ENCODE measurements around the gene SPOCK1. TPM values are rescaled to one million over a fixed set of nuclear protein-coding genes. Genes with fewer than 3 reads are reported as not detected.

Gene SPOCK1
- total and polyA plus RNA-seq, 12 donors, result 13.7 to 70.3 (median 28.6) TPM

GRCh38 chr5:137128012-137128411 is 371.1 kb downstream of the SPOCK1 start:
- Histone ChIP-seq H3K36me3 (no peaks in the 10 kb centered on the region), H3K4me1 (no peaks in the 10 kb centered on the region), H3K4me3 (no peak overlapping the region), H3K9me3 (no peaks in the 10 kb centered on the region), H3K27ac (no peak overlapping the region), H3K27me3 (no peaks in the 10 kb centered on the region)
- DNase-seq (no peak), ATAC-seq (no peak)
- 62 to 69% methylated on average over 4 of the region's 4 CpGs for WGBS, 2 donors
- intact Hi-C loops (cut with DNase I), result no loop called here
- no peak for TF ChIP-seq CTCF (IDR thresholded peaks at IDR 0.05)

DNA sequence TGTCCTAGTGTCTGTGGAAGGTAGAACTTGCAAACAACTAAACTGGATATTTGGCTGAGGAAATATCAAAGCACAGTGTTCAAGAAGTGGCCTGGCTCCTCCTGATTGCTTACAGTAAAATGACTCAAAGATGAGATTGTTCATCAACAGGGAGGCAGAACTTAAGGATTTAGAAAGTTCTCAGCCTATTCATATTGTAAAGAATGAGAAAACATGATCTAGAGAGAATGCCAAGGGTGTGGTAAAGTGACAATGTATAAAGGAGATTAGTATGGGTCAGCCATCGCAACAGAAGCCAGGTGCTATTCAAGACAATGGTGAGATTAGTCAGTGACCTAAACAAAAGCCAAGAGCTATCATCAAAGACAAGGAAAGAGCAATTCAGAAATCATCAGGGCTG is 372.3 kb downstream of the SPOCK1 start:
- intact Hi-C loops (cut with DNase I), result no loop called here
- Histone ChIP-seq H3K36me3 (no peaks in the 10 kb centered on the region), H3K4me3 (no peak overlapping the region), H3K9me3 (no peaks in the 10 kb centered on the region), H3K27me3 (no peaks in the 10 kb centered on the region), H3K4me1 (no peaks in the 10 kb centered on the region), H3K27ac (no peak overlapping the region)
- no peak for DNase-seq
- ATAC-seq, result no peak
- no peak for TF ChIP-seq CTCF (IDR thresholded peaks at IDR 0.05)
- 84 to 87% methylated on average over 1 of the region's 1 CpG for WGBS, 2 donors

GRCh38 chr5:137122558-137122957 is 376.6 kb downstream of the SPOCK1 start:
- H3K36me3 ChIP-seq, result no peaks in the 10 kb centered on the region
- WGBS, 2 donors, result 77 to 85% methylated on average over 2 of the region's 2 CpGs
- intact Hi-C loops (cut with DNase I), result no loop called here
- H3K9me3 ChIP-seq, result no peaks in the 10 kb centered on the region
- no peaks in the 10 kb centered on the region for H3K27me3 ChIP-seq
- ATAC-seq (no peak), DNase-seq (no peak)
- H3K4me3 ChIP-seq, result no peak overlapping the region
- TF ChIP-seq CTCF (IDR thresholded peaks at IDR 0.05), result no peak
- H3K27ac ChIP-seq, result no peak overlapping the region
- no peaks in the 10 kb centered on the region for H3K4me1 ChIP-seq

GRCh38 chr5:137122075-137122474 is 377.1 kb downstream of the SPOCK1 start:
- WGBS, 2 donors, result 47 to 55% methylated on average over 3 of the region's 3 CpGs
- Histone ChIP-seq H3K27me3 (no peaks in the 10 kb centered on the region), H3K27ac (no peak overlapping the region), H3K9me3 (no peaks in the 10 kb centered on the region), H3K4me1 (no peaks in the 10 kb centered on the region), H3K36me3 (no peaks in the 10 kb centered on the region), H3K4me3 (no peak overlapping the region)
- no peak for TF ChIP-seq CTCF (IDR thresholded peaks at IDR 0.05)
- no peak for DNase-seq
- no peak for ATAC-seq
- intact Hi-C loops (cut with DNase I), result no loop called here

GRCh38 chr5:137119321-137119720 is 379.8 kb downstream of the SPOCK1 start:
- H3K9me3 ChIP-seq, result no peaks in the 10 kb centered on the region
- no peaks in the 10 kb centered on the region for H3K27me3 ChIP-seq
- DNase-seq (no peak), ATAC-seq (no peak)
- TF ChIP-seq CTCF (IDR thresholded peaks at IDR 0.05), result no peak
- H3K4me3 ChIP-seq, result no peak overlapping the region
- intact Hi-C loops (cut with DNase I), result no loop called here
- H3K4me1 ChIP-seq, result no peaks in the 10 kb centered on the region
- H3K36me3 ChIP-seq, result no peaks in the 10 kb centered on the region
- 55 to 63% methylated on average over 6 of the region's 6 CpGs for WGBS, 2 donors
- H3K27ac ChIP-seq, result no peak overlapping the region
